PC-9 (cell line): ENCODE measurements around the gene KPNA6. TPM values are rescaled to one million over a fixed set of nuclear protein-coding genes. Genes with fewer than 3 reads are reported as not detected.

ENCODE experiments used
- BruUV-seq: library from RNA; stranded (reverse); fragments of 400-500 nt; replicated peaks from 2 replicates; lab custom pipeline; 2021; lab: Mats Ljungman, UMichigan
- CTCF ChIA-PET: fragments of 300-600 bp; sonication (Branson Sonifier 250); formaldehyde crosslinking; loops from one replicate; lab custom pipeline; 2022; ENCODE audit warnings: antibody characterized with exemption; lab: Charles Lee
- POLR2A ChIA-PET: fragments of 300-600 bp; sonication (Branson Sonifier 250); formaldehyde crosslinking; loops from one replicate; lab custom pipeline; 2022; ENCODE audit warnings: antibody characterized with exemption; ENCODE audit not compliant: unreplicated experiment; lab: Charles Lee
- DNase-seq, 2 experiments: peaks; one replicate each; pipeline versions ENCODE4 v3.0.0 to v3.0.0-alpha.2; 2015 to 2022; ENCODE audit warnings: mixed read lengths in 1 of 2
- H2AFZ ChIP-seq: fragments of 200-600 bp; sonication (generic); 2 replicates; pipeline ENCODE4 v1.8.1; 2017; ENCODE audit warnings: antibody characterized with exemption
- H3F3A ChIP-seq: fragments of 200-600 bp; sonication (generic); 2 replicates; pipeline ENCODE4 v1.8.1; 2017; ENCODE audit warnings: antibody characterized with exemption, mild to moderate bottlenecking, low read depth; ENCODE audit not compliant: insufficient read depth
- H3K27ac ChIP-seq: fragments of 200-600 bp; sonication (generic); 2 replicates; pipeline ENCODE4 v1.6.1; 2016; ENCODE audit warnings: mixed run types
- H3K27me3 ChIP-seq: fragments of 200-600 bp; sonication (generic); 2 replicates; pipeline ENCODE4 v1.6.1; 2016; ENCODE audit warnings: low read depth, mixed run types; ENCODE audit not compliant: insufficient read depth
- H3K36me3 ChIP-seq: fragments of 200-600 bp; sonication (generic); 2 replicates; pipeline ENCODE4 v1.6.1; 2016; ENCODE audit warnings: low read depth, mixed run types
- H3K4me1 ChIP-seq: fragments of 200-600 bp; sonication (generic); replicated peaks from 2 replicates; pipeline ENCODE4 v1.6.1; 2016; ENCODE audit warnings: mixed run types; ENCODE audit not compliant: insufficient read depth
- H3K4me2 ChIP-seq: fragments of 200-600 bp; sonication (generic); 2 replicates; pipeline ENCODE4 v1.6.1; 2017; ENCODE audit warnings: mixed run types
- H3K4me3 ChIP-seq: fragments of 200-600 bp; sonication (generic); 2 replicates; pipeline ENCODE4 v1.6.1; 2016; ENCODE audit warnings: mixed run types
- H3K79me2 ChIP-seq: fragments of 200-600 bp; sonication (generic); 2 replicates; pipeline ENCODE4 v1.6.1; 2017; ENCODE audit warnings: low read depth, mixed run types
- H3K9me2 ChIP-seq: fragments of 200-600 bp; sonication (generic); 2 replicates; pipeline ENCODE4 v1.8.1; 2017; ENCODE audit warnings: mild to moderate bottlenecking; ENCODE audit not compliant: insufficient read depth
- H3K9me3 ChIP-seq: fragments of 200-600 bp; sonication (generic); 2 replicates; pipeline ENCODE4 v1.8.1; 2016; ENCODE audit warnings: low read depth; ENCODE audit not compliant: insufficient read depth
- H4K20me1 ChIP-seq: fragments of 200-600 bp; sonication (generic); 2 replicates; pipeline ENCODE4 v1.8.1; 2017; ENCODE audit not compliant: insufficient read depth
- EZH2 ChIP-seq: fragments of 200-600 bp; sonication (generic); IDR thresholded peaks from 2 replicates; pipeline ENCODE4 v1.8.0; 2017; ENCODE audit warnings: antibody characterized with exemption, low read depth
- intact Hi-C: fragments of 100-400 bp; cut with micrococcal nuclease; formaldehyde crosslinking; loops from one replicate; pipeline ENCODE4 v1.10.0; 2022; ENCODE audit not compliant: unreplicated experiment
- total RNA-seq: library from RNA; stranded (reverse); gene quantifications from 2 replicates; pipeline ENCODE4 v1.2.3, GENCODE V29; 2021
- TF ChIP-seq, protein P1 (sequence below): fragments of 200-600 bp; sonication (generic); conservative IDR thresholded peaks from 2 replicates; pipeline ENCODE4 v1.6.1; 2017; ENCODE audit warnings: mixed run types, antibody characterized with exemption, mild to moderate bottlenecking, moderate library complexity

KPNA6 gene
- total RNA-seq, 1 experiment from 2014 or later, result 89.9 TPM

DNA sequence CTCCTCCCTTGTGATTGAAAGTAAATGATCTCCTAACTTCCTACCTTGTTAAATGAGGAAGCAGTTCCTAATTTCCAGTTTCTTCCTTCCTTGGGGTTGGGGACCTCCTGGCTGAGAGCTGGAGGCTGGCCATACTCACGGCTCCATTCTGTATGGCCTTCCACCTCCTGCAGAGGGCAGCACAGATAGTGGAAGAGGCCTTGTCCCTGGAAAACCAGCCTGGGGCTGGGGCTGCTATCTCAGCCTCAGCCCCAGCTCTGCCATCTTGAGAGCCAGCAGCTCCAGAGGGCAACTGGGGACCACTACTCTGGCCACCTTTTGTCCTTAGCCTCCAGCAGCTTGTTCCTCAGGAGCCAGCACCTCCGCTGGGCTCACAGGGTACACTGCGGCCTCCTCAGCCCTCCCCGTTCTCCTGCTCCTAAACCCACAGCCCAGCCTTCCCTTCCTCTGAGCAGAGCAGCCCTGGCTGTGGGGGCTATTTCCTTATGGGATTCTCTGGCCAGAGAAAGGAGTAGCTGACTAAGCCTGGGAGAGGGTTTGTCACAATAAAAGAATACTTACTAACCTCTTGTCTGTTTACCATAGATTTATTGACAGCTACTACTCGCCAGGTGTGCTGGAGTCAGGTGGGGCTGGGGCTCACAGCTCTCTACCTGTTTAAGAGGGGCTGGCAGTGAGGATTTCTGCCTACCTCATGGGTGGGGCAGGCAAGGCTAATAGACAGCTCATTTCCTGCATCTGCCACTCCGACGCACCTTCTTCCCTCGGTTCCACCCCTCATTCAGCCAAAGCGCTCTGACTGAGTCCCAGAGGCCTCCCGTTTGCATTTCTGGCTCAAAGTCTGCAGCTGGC, 108.0 kb downstream of the KPNA6 start:
- no peaks in the 10 kb centered on the region for H3K27me3 ChIP-seq
- TF ChIP-seq, protein P1, sequence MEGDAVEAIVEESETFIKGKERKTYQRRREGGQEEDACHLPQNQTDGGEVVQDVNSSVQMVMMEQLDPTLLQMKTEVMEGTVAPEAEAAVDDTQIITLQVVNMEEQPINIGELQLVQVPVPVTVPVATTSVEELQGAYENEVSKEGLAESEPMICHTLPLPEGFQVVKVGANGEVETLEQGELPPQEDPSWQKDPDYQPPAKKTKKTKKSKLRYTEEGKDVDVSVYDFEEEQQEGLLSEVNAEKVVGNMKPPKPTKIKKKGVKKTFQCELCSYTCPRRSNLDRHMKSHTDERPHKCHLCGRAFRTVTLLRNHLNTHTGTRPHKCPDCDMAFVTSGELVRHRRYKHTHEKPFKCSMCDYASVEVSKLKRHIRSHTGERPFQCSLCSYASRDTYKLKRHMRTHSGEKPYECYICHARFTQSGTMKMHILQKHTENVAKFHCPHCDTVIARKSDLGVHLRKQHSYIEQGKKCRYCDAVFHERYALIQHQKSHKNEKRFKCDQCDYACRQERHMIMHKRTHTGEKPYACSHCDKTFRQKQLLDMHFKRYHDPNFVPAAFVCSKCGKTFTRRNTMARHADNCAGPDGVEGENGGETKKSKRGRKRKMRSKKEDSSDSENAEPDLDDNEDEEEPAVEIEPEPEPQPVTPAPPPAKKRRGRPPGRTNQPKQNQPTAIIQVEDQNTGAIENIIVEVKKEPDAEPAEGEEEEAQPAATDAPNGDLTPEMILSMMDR, result peak; percentile 87
- no peak for TF ChIP-seq EZH2
- CTCF ChIA-PET, result interaction anchor here (0.6 to 1.4 kb wide), 4 partner anchors 36 to 1397 kb away, joined by 3 to 15 read pairs (median 6); no protein-coding TSS in a partner anchor
- H2AFZ ChIP-seq, result no peak overlapping the region
- H3K4me3 ChIP-seq, result no peak overlapping the region
- no TSS peak for BruUV-seq
- H3F3A ChIP-seq, result 0 out of 2 replicates have a peak, but pooled peaks cover 28% of the 10 kb centered on the region
- H3K9me2 ChIP-seq, result no peaks in the 10 kb centered on the region
- POLR2A ChIA-PET, result interaction anchor here (0.6 to 0.8 kb wide), 5 partner anchors 35 to 514 kb away, joined by 3 to 6 read pairs (median 4); partner anchors contain the start of gene TXLNA
- peaks cover 9% of the 10 kb centered on the region for H3K4me1 ChIP-seq
- no peaks in the 10 kb centered on the region for H4K20me1 ChIP-seq
- intact Hi-C loops, result loop anchor here (1.0 to 2.0 kb wide), 3 partner anchors 100 to 198 kb away; partner anchors contain the start of genes FAM229A and TSSK3
- H3K79me2 ChIP-seq, result peaks cover 11% of the 10 kb centered on the region
- peak in 1 of 2 experiments; percentile 61 for DNase-seq
- peaks cover 10% of the 10 kb centered on the region; the same call in 1 of the 2 replicates for H3K36me3 ChIP-seq
- H3K4me2 ChIP-seq, result no peak overlapping the region
- H3K27ac ChIP-seq, result no peak overlapping the region
- no peaks in the 10 kb centered on the region for H3K9me3 ChIP-seq

DNA sequence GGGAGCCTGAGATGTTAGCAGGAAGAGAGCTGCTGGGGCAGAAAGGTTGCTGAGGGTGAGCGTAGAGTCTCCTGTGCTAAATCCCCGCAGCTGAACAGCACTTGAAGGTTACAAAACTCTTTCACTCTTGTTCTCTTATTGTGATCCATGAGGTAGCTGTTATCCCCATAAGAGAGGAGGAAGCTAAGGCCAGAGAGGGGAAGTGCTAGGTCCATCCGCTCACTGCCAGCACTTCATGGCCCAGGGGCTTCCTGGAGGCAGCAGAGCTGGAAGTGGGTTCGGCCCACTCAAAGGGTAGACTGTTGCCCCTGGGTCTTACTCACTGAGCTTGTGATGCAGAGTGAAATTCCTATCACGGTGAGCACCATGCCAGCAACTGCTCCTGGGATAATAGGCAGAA, 108.7 kb downstream of the KPNA6 start:
- no peak for DNase-seq
- ChIA-PET CTCF (no interaction called here), POLR2A (interaction anchor here (0.6 to 0.8 kb wide), 4 partner anchors 37 to 515 kb away, joined by 3 to 6 read pairs (median 3); partner anchors contain the start of gene TXLNA)
- Histone ChIP-seq H3K27ac (no peak overlapping the region), H3K4me1 (peaks cover 14% of the 10 kb centered on the region), H3K4me2 (no peak overlapping the region), H3K9me2 (no peaks in the 10 kb centered on the region), H3K4me3 (no peak overlapping the region), H2AFZ (no peak overlapping the region), H4K20me1 (no peaks in the 10 kb centered on the region), H3K79me2 (peaks cover 18% of the 10 kb centered on the region), H3K9me3 (no peaks in the 10 kb centered on the region), H3K36me3 (peaks cover 10% of the 10 kb centered on the region; the same call in 1 of the 2 replicates), H3F3A (peaks cover 31% of the 10 kb centered on the region; the same call in 1 of the 2 replicates), H3K27me3 (no peaks in the 10 kb centered on the region)
- intact Hi-C loops, result loop anchor here (2.0 kb wide), 1 partner anchor 146 kb away; the partner anchor contains the start of genes FAM229A and TSSK3
- TF ChIP-seq EZH2, result no peak
- TF ChIP-seq, protein P1, result no peak
- BruUV-seq, result no TSS peak

DNA sequence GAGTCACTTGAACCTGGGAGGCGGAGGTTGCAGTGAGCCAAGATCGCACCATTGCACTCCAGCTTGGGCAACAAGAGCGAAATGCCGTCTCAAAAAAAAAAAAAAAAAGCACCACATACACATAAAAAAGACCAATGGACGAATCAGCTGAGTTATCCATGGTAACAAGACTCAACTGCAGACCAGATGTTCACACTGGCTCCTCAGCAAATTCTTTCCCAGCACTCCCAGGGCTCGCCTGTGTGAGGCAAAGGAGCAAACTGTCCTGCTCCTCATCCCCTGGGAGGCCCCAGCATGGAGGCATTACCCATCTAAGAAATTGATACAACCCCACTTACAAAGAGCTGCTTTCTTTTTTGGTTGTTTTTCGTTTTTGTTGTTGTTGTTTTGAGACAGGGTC, 111.2 kb downstream of the KPNA6 start:
- Histone ChIP-seq H3K4me3 (no peak overlapping the region), H3K9me2 (no peaks in the 10 kb centered on the region), H3K9me3 (no peaks in the 10 kb centered on the region), H3K79me2 (peaks cover 39% of the 10 kb centered on the region), H3K27me3 (no peaks in the 10 kb centered on the region), H3K36me3 (peaks cover 18% of the 10 kb centered on the region), H3F3A (peaks cover 22% of the 10 kb centered on the region; the same call in 1 of the 2 replicates), H2AFZ (no peak overlapping the region), H3K27ac (no peak overlapping the region), H3K4me1 (peaks cover 25% of the 10 kb centered on the region), H3K4me2 (no peak overlapping the region), H4K20me1 (no peaks in the 10 kb centered on the region)
- ChIA-PET CTCF (no interaction called here), POLR2A (interaction anchor here (0.6 kb wide), 1 partner anchor 286 kb away, joined by 3 read pairs; no protein-coding TSS in a partner anchor)
- no peak for TF ChIP-seq EZH2
- TF ChIP-seq, protein P1, result no peak
- intact Hi-C loops, result no loop called here
- BruUV-seq, result no TSS peak
- no peak for DNase-seq
